GM18511 (cell line): Measurements from ENCODE around the gene GGT6.

Source experiments
- ATAC-seq: cut with Tn5 transposase; IDR thresholded peaks from one replicate; pipeline ENCODE4 v1.9.1; 2021; ENCODE audit warnings: mild to moderate bottlenecking, moderate library complexity; ENCODE audit not compliant: unreplicated experiment

GGT6 gene

DNA sequence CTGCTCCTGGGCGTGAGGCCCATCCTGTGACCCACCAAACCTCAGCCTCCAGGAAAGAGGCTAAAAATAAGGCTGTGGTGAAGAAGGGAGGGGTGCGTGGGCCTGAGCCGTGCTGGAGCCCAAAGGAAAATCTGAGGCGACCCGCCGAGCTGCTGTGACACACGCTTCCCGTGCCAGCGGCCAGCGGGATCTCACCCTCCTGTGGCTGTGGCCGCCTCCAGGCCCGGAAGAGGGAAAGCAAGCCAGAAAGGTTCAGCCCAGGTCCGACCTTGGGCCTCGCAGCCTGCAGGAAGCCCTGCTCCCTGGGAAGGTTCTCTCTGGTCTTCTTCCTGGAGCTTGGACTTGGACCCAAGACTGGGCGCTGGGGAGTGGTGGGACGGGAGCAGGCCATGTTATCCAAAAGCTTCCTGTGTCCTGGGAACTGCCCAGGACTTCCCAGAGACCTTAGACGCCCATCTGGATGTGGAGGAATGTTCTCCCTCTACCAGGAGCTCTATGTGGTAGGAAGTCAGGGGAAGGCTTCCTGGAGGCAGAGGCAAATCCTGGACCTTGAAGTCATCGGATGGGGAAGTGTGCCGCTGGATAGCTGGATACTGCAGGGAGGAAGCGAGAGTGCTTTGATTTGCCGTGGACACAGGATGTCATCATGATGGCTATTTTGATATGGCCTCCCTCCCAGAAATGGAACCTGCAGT lies 50.3 kb downstream of the GGT6 start:
- no peak for ATAC-seq

DNA sequence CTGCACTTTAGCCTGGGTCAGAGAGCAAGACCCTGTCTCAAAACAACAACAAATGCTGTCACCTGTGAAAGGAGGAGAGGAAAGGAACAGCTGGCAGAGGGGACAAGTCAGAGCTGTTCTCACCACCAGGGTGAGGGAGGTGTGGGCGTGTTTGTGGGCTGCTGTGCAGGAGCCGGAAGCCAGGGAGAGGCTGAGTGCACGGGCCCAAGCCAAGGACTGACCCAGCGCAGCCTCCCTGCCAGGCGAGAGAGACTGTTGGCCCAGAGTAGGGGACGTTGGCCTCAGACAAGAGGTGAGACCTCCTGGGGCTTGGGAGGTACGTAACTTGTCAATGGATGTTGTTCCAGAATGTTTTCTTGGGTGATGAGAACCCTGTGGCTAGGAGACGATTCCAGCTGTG lies 51.0 kb downstream of the GGT6 start:
- ATAC-seq: no peak

DNA sequence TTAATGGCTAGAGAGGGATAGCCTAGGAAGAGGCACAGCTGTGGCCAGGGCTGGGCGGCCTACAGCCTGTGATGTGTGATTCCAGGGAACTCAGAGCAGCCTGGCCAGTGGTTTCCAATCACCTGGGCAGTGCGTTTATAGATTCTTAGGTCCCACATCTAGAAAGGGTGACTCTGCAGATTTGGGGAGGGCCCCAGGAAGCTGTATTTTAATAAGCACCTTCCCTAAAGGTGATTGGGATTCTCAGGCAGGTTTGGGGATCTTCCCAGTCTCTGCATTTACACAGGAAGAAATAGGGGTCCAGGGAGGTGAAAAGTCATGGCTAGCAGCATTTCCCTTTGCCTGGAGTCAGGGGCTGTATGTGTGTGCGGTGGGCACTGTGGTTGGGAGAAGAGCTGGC lies 52.2 kb downstream of the GGT6 start:
- ATAC-seq: no peak

- no peak for ATAC-seq
These were observed 52.8 kb downstream of the GGT6 start for GRCh38 chr17:4507361-4508111.
